WI38 (cell line): ENCODE results near the gene ZNF23.
A peak's percentile ranks its signal among the peaks of the same experiment; 100 is the strongest.

Experiments
- H3K4me3 ChIP-seq: 2 replicates; pipeline ENCODE4 v1.5.1; 2011; ENCODE audit warnings: low read depth, mild to moderate bottlenecking, control low read depth, low read length
- CTCF ChIP-seq: IDR thresholded peaks from 2 replicates; pipeline ENCODE4 v1.5.1; 2012; ENCODE audit warnings: low read depth, mild to moderate bottlenecking, control low read depth, low read length

The ZNF23 gene

GRCh38 chr16:71423016-71423415, 39.0 kb downstream of the ZNF23 start:
- TF ChIP-seq CTCF: no peak
- H3K4me3 ChIP-seq: no peak overlapping the region

GRCh38 chr16:71421911-71422310, 40.1 kb downstream of the ZNF23 start:
- no peak overlapping the region for H3K4me3 ChIP-seq
- peak; percentile 18; the same call in 1 of the 2 replicates for TF ChIP-seq CTCF

GRCh38 chr16:71414038-71414437, 48.0 kb downstream of the ZNF23 start:
- H3K4me3 ChIP-seq: no peak overlapping the region
- no peak for TF ChIP-seq CTCF

GRCh38 chr16:71413341-71413740, 48.7 kb downstream of the ZNF23 start:
- TF ChIP-seq CTCF: no peak
- H3K4me3 ChIP-seq: no peak overlapping the region

GRCh38 chr16:71412270-71413160, 49.5 kb downstream of the ZNF23 start:
- TF ChIP-seq CTCF: peak; percentile 79
- no peak overlapping the region for H3K4me3 ChIP-seq

GRCh38 chr16:71410146-71410545, 51.9 kb downstream of the ZNF23 start:
- H3K4me3 ChIP-seq: no peak overlapping the region
- TF ChIP-seq CTCF: no peak

DNA sequence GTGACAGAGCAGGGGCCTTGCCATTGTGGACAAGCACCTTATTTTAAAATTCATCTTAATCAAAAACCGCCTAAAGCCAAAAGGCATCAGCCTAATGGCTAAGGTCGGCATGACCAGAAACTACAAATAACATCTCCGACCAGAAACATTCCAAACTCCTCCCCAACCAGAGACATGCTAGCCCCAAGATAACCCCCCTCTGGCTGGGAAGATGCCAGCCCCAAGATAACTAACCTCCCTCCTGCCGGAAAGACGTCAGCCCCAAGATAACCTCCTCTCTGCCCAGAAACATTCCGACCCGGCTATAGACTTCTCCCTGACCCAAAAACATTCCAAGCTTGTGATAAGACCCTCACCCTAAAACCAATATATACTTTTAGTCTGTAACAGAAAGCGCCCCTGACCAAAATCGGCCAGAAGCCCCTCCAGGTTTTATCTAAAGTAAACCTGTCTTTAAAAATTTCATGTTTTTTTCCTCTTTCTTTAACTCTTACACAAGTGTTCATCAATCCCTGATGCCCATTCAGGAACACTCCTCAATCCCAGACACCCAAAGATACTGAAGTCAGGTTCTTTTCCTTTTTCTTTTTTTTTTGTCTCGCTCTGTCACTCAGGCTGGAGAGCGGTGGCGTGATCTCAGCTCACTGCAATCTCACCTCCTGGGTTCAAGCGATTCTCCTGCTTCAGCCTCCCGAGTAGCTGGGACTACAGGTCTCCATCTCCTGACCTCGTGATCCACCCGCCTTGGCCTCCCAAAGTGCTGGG, 52.9 kb downstream of the ZNF23 start:
- TF ChIP-seq CTCF: no peak
- no peak overlapping the region for H3K4me3 ChIP-seq
